HEK293 (cell line): ENCODE measurements around the gene ERCC3.

Source experiments
- CTCF ChIA-PET: fragments of 350-600 bp; formaldehyde crosslinking; extraction: SDS; loops from one replicate; lab custom pipeline; 2021; ENCODE audit warnings: antibody characterized with exemption; lab: Yijun Ruan, JAX
- POLR2A ChIA-PET: fragments of 300-600 bp; formaldehyde crosslinking; extraction: SDS; loops from one replicate; lab custom pipeline; 2020; ENCODE audit warnings: antibody characterized with exemption, inconsistent platforms; lab: Yijun Ruan, JAX
- H3K27ac ChIP-seq: fragments of 200-500 bp; sonication (Bioruptor generic); 2 replicates; pipeline ENCODE4 v1.5.1; 2014; ENCODE audit warnings: low read depth, low read length, control low read depth, inconsistent platforms; ENCODE audit errors: extremely low read depth
- H3K36me3 ChIP-seq, 2 experiments: fragments of 200-500 bp in 1 of 2; sonication (Bioruptor generic) in 1 of 2; 1 replicate in 1 of 2; 2 replicates in 1 of 2; pipeline ENCODE4 v1.5.1; 2014 to 2017; ENCODE audit warnings: inconsistent platforms in 2 of 2, low read length in 2 of 2; ENCODE audit not compliant: control insufficient read depth in 2 of 2, insufficient read depth in 1 of 2
- H3K4me1 ChIP-seq: fragments of 200-500 bp; sonication (Bioruptor generic); 2 replicates; pipeline ENCODE4 v1.5.1; 2014; ENCODE audit warnings: mild to moderate bottlenecking, low read length, inconsistent platforms; ENCODE audit not compliant: control insufficient read depth, insufficient read depth
- H3K4me3 ChIP-seq: 2 replicates; pipeline ENCODE4 v1.5.1; 2011; ENCODE audit warnings: low read depth, mild to moderate bottlenecking, control low read depth, low read length, moderate library complexity
- H3K9me3 ChIP-seq: fragments of 200-500 bp; sonication (Bioruptor generic); 2 replicates; pipeline ENCODE4 v1.5.1; 2014; ENCODE audit warnings: low read depth, low read length, inconsistent platforms; ENCODE audit not compliant: control insufficient read depth, insufficient read depth
- AEBP2 ChIP-seq: fragments of 450-650 bp; formaldehyde crosslinking; IDR thresholded peaks from 2 replicates; pipeline ENCODE4 v1.5.1; 2016; ENCODE audit warnings: missing biosample characterization, missing genetic modification characterization, borderline replicate concordance
- BCL6B ChIP-seq: fragments of 450-650 bp; formaldehyde crosslinking; IDR thresholded peaks from 2 replicates; pipeline ENCODE4 v1.5.1; 2017; ENCODE audit warnings: missing biosample characterization, missing genetic modification characterization
- GLI2 ChIP-seq: fragments of 450-650 bp; formaldehyde crosslinking; IDR thresholded peaks from 2 replicates; pipeline ENCODE4; 2017; ENCODE audit warnings: missing biosample characterization, missing genetic modification characterization, low read depth, borderline replicate concordance
- KLF7 ChIP-seq: fragments of 450-650 bp; formaldehyde crosslinking; IDR thresholded peaks from 2 replicates; pipeline ENCODE4 v1.5.1; 2016; ENCODE audit warnings: missing biosample characterization, missing genetic modification characterization, borderline replicate concordance
- MYNN ChIP-seq: fragments of 450-650 bp; formaldehyde crosslinking; IDR thresholded peaks from 2 replicates; pipeline ENCODE4 v1.5.1; 2016; ENCODE audit warnings: missing biosample characterization, missing genetic modification characterization, borderline replicate concordance
- SP3 ChIP-seq: fragments of 450-650 bp; formaldehyde crosslinking; IDR thresholded peaks from 2 replicates; pipeline ENCODE4 v1.5.1; 2016; ENCODE audit warnings: missing biosample characterization, missing genetic modification characterization
- TCF7L2 ChIP-seq: IDR thresholded peaks from 2 replicates; pipeline ENCODE4 v1.6.1; 2011; ENCODE audit warnings: low read depth, mild to moderate bottlenecking, inconsistent platforms, low read length, moderate library complexity, borderline replicate concordance
- ZBTB48 ChIP-seq: fragments of 450-650 bp; formaldehyde crosslinking; IDR thresholded peaks from 2 replicates; pipeline ENCODE4 v1.5.1; 2016; ENCODE audit warnings: missing biosample characterization, missing genetic modification characterization
- ZIC2 ChIP-seq: fragments of 450-650 bp; formaldehyde crosslinking; IDR thresholded peaks from 2 replicates; pipeline ENCODE4 v1.5.1; 2016; ENCODE audit warnings: missing biosample characterization, missing genetic modification characterization
- ZNF133 ChIP-seq: fragments of 450-650 bp; formaldehyde crosslinking; IDR thresholded peaks from 2 replicates; pipeline ENCODE4 v1.5.1; 2016; ENCODE audit warnings: missing biosample characterization, missing genetic modification characterization
- ZNF148 ChIP-seq: fragments of 450-650 bp; formaldehyde crosslinking; IDR thresholded peaks from 2 replicates; pipeline ENCODE4 v1.5.0; 2017; ENCODE audit warnings: missing biosample characterization, missing genetic modification characterization, borderline replicate concordance
- ZNF24 ChIP-seq: fragments of 450-650 bp; formaldehyde crosslinking; IDR thresholded peaks from 2 replicates; pipeline ENCODE4 v1.5.1; 2016; ENCODE audit warnings: missing biosample characterization, missing genetic modification characterization
- ZNF266 ChIP-seq: fragments of 450-650 bp; formaldehyde crosslinking; IDR thresholded peaks from 2 replicates; pipeline ENCODE4 v1.5.1; 2016; ENCODE audit warnings: missing biosample characterization, missing genetic modification characterization, low read depth
- ZNF404 ChIP-seq: fragments of 450-650 bp; formaldehyde crosslinking; IDR thresholded peaks from 2 replicates; pipeline ENCODE4 v1.5.1; 2017; ENCODE audit warnings: missing biosample characterization, missing genetic modification characterization
- ZNF449 ChIP-seq: fragments of 450-650 bp; formaldehyde crosslinking; IDR thresholded peaks from 2 replicates; pipeline ENCODE4 v1.5.1; 2017; ENCODE audit warnings: missing biosample characterization, mild to moderate bottlenecking, missing genetic modification characterization, moderate library complexity
- ZNF510 ChIP-seq: fragments of 450-650 bp; formaldehyde crosslinking; IDR thresholded peaks from 2 replicates; pipeline ENCODE4 v1.5.1; 2018; ENCODE audit warnings: mild to moderate bottlenecking, missing genetic modification characterization, missing biosample characterization; ENCODE audit not compliant: insufficient replicate concordance
- ZNF521 ChIP-seq: fragments of 450-650 bp; formaldehyde crosslinking; IDR thresholded peaks from 2 replicates; pipeline ENCODE4 v1.5.1; 2017; ENCODE audit warnings: missing biosample characterization, mild to moderate bottlenecking, missing genetic modification characterization
- ZNF530 ChIP-seq: fragments of 450-650 bp; formaldehyde crosslinking; IDR thresholded peaks from 2 replicates; pipeline ENCODE4 v1.5.1; 2016; ENCODE audit warnings: low read depth, missing biosample characterization, missing genetic modification characterization
- ZNF555 ChIP-seq: fragments of 450-650 bp; formaldehyde crosslinking; conservative IDR thresholded peaks from 2 replicates; pipeline ENCODE4 v1.5.1; 2017; ENCODE audit warnings: missing biosample characterization, mild to moderate bottlenecking, missing genetic modification characterization, inconsistent platforms
- ZNF639 ChIP-seq: fragments of 450-650 bp; formaldehyde crosslinking; IDR thresholded peaks from 2 replicates; pipeline ENCODE4 v1.5.1; 2016; ENCODE audit warnings: missing biosample characterization, missing genetic modification characterization
- ZNF658 ChIP-seq: fragments of 450-650 bp; formaldehyde crosslinking; IDR thresholded peaks from 2 replicates; pipeline ENCODE4; 2016; ENCODE audit warnings: missing biosample characterization, missing genetic modification characterization
- ZNF677 ChIP-seq: fragments of 450-650 bp; IDR thresholded peaks from 2 replicates; pipeline ENCODE4 v1.5.0; 2018; ENCODE audit warnings: missing biosample characterization, mild to moderate bottlenecking, missing genetic modification characterization, moderate library complexity
- ZNF791 ChIP-seq: fragments of 450-650 bp; formaldehyde crosslinking; IDR thresholded peaks from 2 replicates; pipeline ENCODE4 v1.5.1; 2016; ENCODE audit warnings: missing biosample characterization, missing genetic modification characterization

Gene ERCC3

GRCh38 chr2:127277028-127277427 lies 16.9 kb downstream of the ERCC3 start:
- no peak overlapping the region for H3K27ac ChIP-seq
- TF ChIP-seq KLF7 (tag by site-specific recombination), result no peak
- TF ChIP-seq ZNF791 (tag by site-specific recombination), result no peak
- TF ChIP-seq ZNF639, result no peak
- TF ChIP-seq ZIC2 (tag by site-specific recombination), result no peak
- TF ChIP-seq ZNF449 (tag by site-specific recombination), result no peak
- no peak for TF ChIP-seq ZNF148
- no peak for TF ChIP-seq GLI2 (tag by site-specific recombination)
- TF ChIP-seq ZNF266 (tag by site-specific recombination), result no peak
- TF ChIP-seq ZNF133, result no peak
- TF ChIP-seq AEBP2 (tag by site-specific recombination), result no peak
- TF ChIP-seq, all 188 proteins: peak for 0
- Histone ChIP-seq H3K4me3 (no peak overlapping the region), H3K4me1 (no peaks in the 10 kb centered on the region), H3K36me3 (peaks cover 62 to 96% of the 10 kb centered on the region in 2 experiments), H3K9me3 (no peaks in the 10 kb centered on the region)
- CTCF ChIA-PET, result no interaction called here
- POLR2A ChIA-PET, result no interaction called here

- ChIA-PET CTCF (no interaction called here), POLR2A (no interaction called here)
- H3K27ac ChIP-seq, result no peak overlapping the region
- no peaks in the 10 kb centered on the region for H3K4me1 ChIP-seq
- H3K4me3 ChIP-seq, result no peak overlapping the region
- TF ChIP-seq ZNF530 (no peak), ZNF677 (tag by site-specific recombination) (no peak), ZNF658 (tag by site-specific recombination) (no peak), ZNF555 (tag by site-specific recombination) (no peak), MYNN (tag by site-specific recombination) (no peak)
- peaks cover 66 to 97% of the 10 kb centered on the region in 2 experiments for H3K36me3 ChIP-seq
- no peaks in the 10 kb centered on the region for H3K9me3 ChIP-seq
Observed at GRCh38 chr2:127275789-127276188, 18.2 kb downstream of the ERCC3 start.

- no peaks in the 10 kb centered on the region for H3K9me3 ChIP-seq
- peaks cover 62 to 97% of the 10 kb centered on the region in 2 experiments for H3K36me3 ChIP-seq
- no peak overlapping the region for H3K4me3 ChIP-seq
- no peak overlapping the region for H3K27ac ChIP-seq
- POLR2A ChIA-PET, result no interaction called here
- H3K4me1 ChIP-seq, result no peaks in the 10 kb centered on the region
- CTCF ChIA-PET, result no interaction called here
- TF ChIP-seq SP3 (tag by site-specific recombination) (no peak), ZNF521 (no peak), TCF7L2 (no peak), ZBTB48 (no peak), MYNN (tag by site-specific recombination) (no peak), BCL6B (tag by site-specific recombination) (no peak), ZNF404 (tag by site-specific recombination) (no peak), ZNF510 (no peak), ZNF24 (tag by site-specific recombination) (no peak)
Observed at GRCh38 chr2:127275356-127275755, 18.6 kb downstream of the ERCC3 start.
